OCI-LY7 (cell line): ENCODE results near the gene GLIS1. TPM values are rescaled to one million over a fixed set of nuclear protein-coding genes. Genes with fewer than 3 reads are reported as not detected.

Source experiments
- BruUV-seq: library from RNA; stranded (reverse); fragments of 400-500 nt; replicated peaks from 2 replicates; lab custom pipeline; 2021; lab: Mats Ljungman, UMichigan
- CTCF ChIA-PET: fragments of 300-600 bp; sonication (Branson Sonifier 250); formaldehyde crosslinking; loops from one replicate; lab custom pipeline; 2022; ENCODE audit warnings: antibody characterized with exemption; ENCODE audit not compliant: unreplicated experiment; lab: Charles Lee
- POLR2A ChIA-PET: fragments of 300-600 bp; sonication (Branson Sonifier 250); formaldehyde crosslinking; loops from one replicate; lab custom pipeline; 2022; ENCODE audit warnings: antibody characterized with exemption; lab: Charles Lee
- DNase-seq: peaks from one replicate; pipeline ENCODE4 v3.0.0-alpha.2; 2015; ENCODE audit warnings: low spot score
- H2AFZ ChIP-seq: fragments of 200-600 bp; sonication (generic), shearing (Covaris generic); 2 replicates; pipeline ENCODE4 v1.6.1; 2014; ENCODE audit warnings: mild to moderate bottlenecking, antibody characterized with exemption, low read length, moderate library complexity
- H3K27ac ChIP-seq: fragments of 200-600 bp; sonication (generic); 2 replicates; pipeline ENCODE4 v1.5.1; 2014; ENCODE audit warnings: mixed run types, low read depth, mild to moderate bottlenecking, moderate library complexity, low read length, inconsistent platforms; ENCODE audit not compliant: poor library complexity, severe bottlenecking
- H3K36me3 ChIP-seq: fragments of 200-600 bp; sonication (generic); 2 replicates; pipeline ENCODE4 v1.6.1; 2014; ENCODE audit warnings: mild to moderate bottlenecking, antibody characterized with exemption, low read length, moderate library complexity, mixed read lengths; ENCODE audit not compliant: insufficient read depth
- H3K4me1 ChIP-seq: fragments of 200-600 bp; sonication (generic); 2 replicates; pipeline ENCODE4 v1.5.1; 2014; ENCODE audit warnings: mild to moderate bottlenecking, low read length; ENCODE audit not compliant: insufficient read depth, poor library complexity, severe bottlenecking
- H3K4me2 ChIP-seq: fragments of 200-600 bp; sonication (generic); 2 replicates; pipeline ENCODE4 v1.6.1; 2014; ENCODE audit warnings: mild to moderate bottlenecking, low read length
- H3K4me3 ChIP-seq: fragments of 200-600 bp; sonication (generic); 2 replicates; pipeline ENCODE4 v1.5.1; 2014; ENCODE audit warnings: mild to moderate bottlenecking, low read depth, low read length; ENCODE audit not compliant: poor library complexity, severe bottlenecking
- H3K79me2 ChIP-seq: fragments of 200-600 bp; sonication (generic); 2 replicates; pipeline ENCODE4 v1.6.1; 2016; ENCODE audit warnings: low read depth, mild to moderate bottlenecking, low read length, moderate library complexity, mixed read lengths; ENCODE audit not compliant: insufficient read depth
- H3K9me2 ChIP-seq: fragments of 200-600 bp; sonication (generic); 2 replicates; pipeline ENCODE4 v1.6.1; 2016; ENCODE audit warnings: mild to moderate bottlenecking, low read length, mixed read lengths; ENCODE audit not compliant: insufficient read depth
- H3K9me3 ChIP-seq: fragments of 200-600 bp; sonication (generic); 2 replicates; pipeline ENCODE4 v1.6.1; 2014; ENCODE audit warnings: mild to moderate bottlenecking, mixed run types, low read length, mixed read lengths
- H4K20me1 ChIP-seq: fragments of 200-600 bp; sonication (generic); 2 replicates; pipeline ENCODE4 v1.6.1; 2014; ENCODE audit warnings: mild to moderate bottlenecking, antibody characterized with exemption, low read length, moderate library complexity, mixed read lengths; ENCODE audit not compliant: insufficient read depth
- EZH2phosphoT487 ChIP-seq: fragments of 200-600 bp; sonication (generic); IDR thresholded peaks from 2 replicates; pipeline ENCODE4 v1.6.1; 2018; ENCODE audit warnings: low read depth, borderline replicate concordance, mild to moderate bottlenecking, mixed run types, antibody characterized with exemption, low read length, moderate library complexity, mixed read lengths
- intact Hi-C: fragments of 100-400 bp; cut with micrococcal nuclease; formaldehyde crosslinking; loops from one replicate; pipeline ENCODE4 v1.10.0; 2022; ENCODE audit not compliant: unreplicated experiment
- total RNA-seq, 2 experiments: library from RNA; depleted of rRNA in 1 of 2; stranded (reverse); fragments of >200 nt in 1 of 2; shearing (Covaris generic) in 1 of 2; gene quantifications; 2 replicates each; pipeline ENCODE4 v1.2.3, GENCODE V29; 2014 to 2022
- TF ChIP-seq, protein P1 (sequence below): fragments of 200-600 bp; sonication (generic); conservative IDR thresholded peaks from 2 replicates; pipeline ENCODE4 v1.5.1; 2014; ENCODE audit warnings: mild to moderate bottlenecking, antibody characterized with exemption, low read length, moderate library complexity, mixed read lengths

Gene GLIS1
- total RNA-seq, 2 experiments from 2014 or later = not detected

DNA sequence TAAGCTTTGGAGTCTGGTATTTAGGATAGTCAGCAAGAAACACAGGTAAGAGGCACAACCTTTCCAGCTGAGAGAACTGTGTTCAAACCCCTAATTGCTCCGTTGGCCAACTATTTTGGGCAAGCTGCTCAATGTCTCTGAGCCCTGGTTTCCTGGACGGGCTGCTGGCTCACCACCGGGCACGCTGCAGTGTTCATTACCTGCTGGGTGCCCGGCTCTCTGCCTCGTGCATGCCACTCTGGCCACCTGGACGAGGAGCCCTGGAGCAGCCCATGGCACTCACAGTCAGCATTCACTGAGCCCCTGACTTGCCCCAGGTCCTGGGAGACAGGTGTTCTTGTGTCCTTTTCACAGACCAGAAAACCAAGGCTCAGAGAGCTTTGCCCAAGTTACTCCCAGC lies 228.7 kb downstream of the GLIS1 start:
- H3K36me3 ChIP-seq = no peaks in the 10 kb centered on the region
- H3K79me2 ChIP-seq = no peaks in the 10 kb centered on the region
- POLR2A ChIA-PET = no interaction called here
- no peak overlapping the region for H3K4me3 ChIP-seq
- intact Hi-C loops = no loop called here
- H4K20me1 ChIP-seq = no peaks in the 10 kb centered on the region
- H3K4me1 ChIP-seq = no peaks in the 10 kb centered on the region
- no peaks in the 10 kb centered on the region for H3K9me3 ChIP-seq
- no peak overlapping the region for H3K4me2 ChIP-seq
- no TSS peak for BruUV-seq
- CTCF ChIA-PET = no interaction called here
- no peaks in the 10 kb centered on the region for H3K9me2 ChIP-seq
- H3K27ac ChIP-seq = no peak overlapping the region
- TF ChIP-seq EZH2phosphoT487 = no peak
- TF ChIP-seq, protein P1, sequence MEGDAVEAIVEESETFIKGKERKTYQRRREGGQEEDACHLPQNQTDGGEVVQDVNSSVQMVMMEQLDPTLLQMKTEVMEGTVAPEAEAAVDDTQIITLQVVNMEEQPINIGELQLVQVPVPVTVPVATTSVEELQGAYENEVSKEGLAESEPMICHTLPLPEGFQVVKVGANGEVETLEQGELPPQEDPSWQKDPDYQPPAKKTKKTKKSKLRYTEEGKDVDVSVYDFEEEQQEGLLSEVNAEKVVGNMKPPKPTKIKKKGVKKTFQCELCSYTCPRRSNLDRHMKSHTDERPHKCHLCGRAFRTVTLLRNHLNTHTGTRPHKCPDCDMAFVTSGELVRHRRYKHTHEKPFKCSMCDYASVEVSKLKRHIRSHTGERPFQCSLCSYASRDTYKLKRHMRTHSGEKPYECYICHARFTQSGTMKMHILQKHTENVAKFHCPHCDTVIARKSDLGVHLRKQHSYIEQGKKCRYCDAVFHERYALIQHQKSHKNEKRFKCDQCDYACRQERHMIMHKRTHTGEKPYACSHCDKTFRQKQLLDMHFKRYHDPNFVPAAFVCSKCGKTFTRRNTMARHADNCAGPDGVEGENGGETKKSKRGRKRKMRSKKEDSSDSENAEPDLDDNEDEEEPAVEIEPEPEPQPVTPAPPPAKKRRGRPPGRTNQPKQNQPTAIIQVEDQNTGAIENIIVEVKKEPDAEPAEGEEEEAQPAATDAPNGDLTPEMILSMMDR = no peak
- no peak for DNase-seq
- no peak overlapping the region for H2AFZ ChIP-seq

DNA sequence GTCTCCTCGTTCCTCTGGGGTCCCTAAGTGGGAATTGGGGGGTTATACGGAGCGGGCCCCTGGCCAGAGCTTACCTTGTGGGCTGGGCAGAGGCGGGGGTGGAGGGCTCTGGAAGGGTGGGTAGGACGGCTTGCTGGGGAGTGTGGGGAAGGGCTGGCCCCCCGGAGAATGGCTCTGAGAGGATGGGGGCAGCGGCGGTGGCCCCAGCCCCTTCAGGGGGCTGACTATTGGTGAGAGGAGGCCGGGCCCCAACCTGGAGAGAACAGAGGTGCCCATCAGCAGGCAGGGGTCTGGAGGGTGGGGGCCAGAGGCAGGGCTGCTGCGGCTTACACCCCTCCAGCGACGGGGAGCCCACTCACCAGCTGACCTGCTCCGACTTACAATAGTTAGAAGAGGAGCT lies 229.2 kb downstream of the GLIS1 start:
- no TSS peak for BruUV-seq
- TF ChIP-seq, protein P1 = no peak
- no peak for TF ChIP-seq EZH2phosphoT487
- Histone ChIP-seq H3K9me3 (no peaks in the 10 kb centered on the region), H3K9me2 (no peaks in the 10 kb centered on the region), H4K20me1 (no peaks in the 10 kb centered on the region), H3K79me2 (no peaks in the 10 kb centered on the region), H3K4me2 (no peak overlapping the region), H3K4me3 (no peak overlapping the region), H2AFZ (no peak overlapping the region), H3K36me3 (no peaks in the 10 kb centered on the region), H3K27ac (no peak overlapping the region), H3K4me1 (no peaks in the 10 kb centered on the region)
- CTCF ChIA-PET = no interaction called here
- POLR2A ChIA-PET = no interaction called here
- DNase-seq = no peak
- intact Hi-C loops = no loop called here

GRCh38 chr1:53508991-53509666 lies 229.8 kb downstream of the GLIS1 start:
- Histone ChIP-seq H4K20me1 (no peaks in the 10 kb centered on the region), H3K9me3 (no peaks in the 10 kb centered on the region), H3K4me3 (no peak overlapping the region), H3K4me1 (no peaks in the 10 kb centered on the region), H3K36me3 (no peaks in the 10 kb centered on the region), H3K4me2 (no peak overlapping the region), H3K27ac (no peak overlapping the region), H2AFZ (no peak overlapping the region), H3K79me2 (no peaks in the 10 kb centered on the region), H3K9me2 (no peaks in the 10 kb centered on the region)
- BruUV-seq = no TSS peak
- ChIA-PET POLR2A (no interaction called here), CTCF (no interaction called here)
- DNase-seq = no peak
- intact Hi-C loops = no loop called here
- TF ChIP-seq EZH2phosphoT487 = no peak
- TF ChIP-seq, protein P1 = no peak
